NCI-H345 (cell line): Measurements from ENCODE around the gene CSPG5.
A peak's percentile ranks its signal among the peaks of the same experiment; 100 is the strongest.

Experiments
- DNase-seq: peaks from one replicate; lab custom pipeline; 2025; lab: John Stamatoyannopoulos, UW

CSPG5 gene, protein sequence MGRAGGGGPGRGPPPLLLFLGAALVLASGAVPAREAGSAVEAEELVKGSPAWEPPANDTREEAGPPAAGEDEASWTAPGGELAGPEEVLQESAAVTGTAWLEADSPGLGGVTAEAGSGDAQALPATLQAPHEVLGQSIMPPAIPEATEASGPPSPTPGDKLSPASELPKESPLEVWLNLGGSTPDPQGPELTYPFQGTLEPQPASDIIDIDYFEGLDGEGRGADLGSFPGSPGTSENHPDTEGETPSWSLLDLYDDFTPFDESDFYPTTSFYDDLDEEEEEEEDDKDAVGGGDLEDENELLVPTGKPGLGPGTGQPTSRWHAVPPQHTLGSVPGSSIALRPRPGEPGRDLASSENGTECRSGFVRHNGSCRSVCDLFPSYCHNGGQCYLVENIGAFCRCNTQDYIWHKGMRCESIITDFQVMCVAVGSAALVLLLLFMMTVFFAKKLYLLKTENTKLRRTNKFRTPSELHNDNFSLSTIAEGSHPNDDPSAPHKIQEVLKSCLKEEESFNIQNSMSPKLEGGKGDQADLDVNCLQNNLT

DNA sequence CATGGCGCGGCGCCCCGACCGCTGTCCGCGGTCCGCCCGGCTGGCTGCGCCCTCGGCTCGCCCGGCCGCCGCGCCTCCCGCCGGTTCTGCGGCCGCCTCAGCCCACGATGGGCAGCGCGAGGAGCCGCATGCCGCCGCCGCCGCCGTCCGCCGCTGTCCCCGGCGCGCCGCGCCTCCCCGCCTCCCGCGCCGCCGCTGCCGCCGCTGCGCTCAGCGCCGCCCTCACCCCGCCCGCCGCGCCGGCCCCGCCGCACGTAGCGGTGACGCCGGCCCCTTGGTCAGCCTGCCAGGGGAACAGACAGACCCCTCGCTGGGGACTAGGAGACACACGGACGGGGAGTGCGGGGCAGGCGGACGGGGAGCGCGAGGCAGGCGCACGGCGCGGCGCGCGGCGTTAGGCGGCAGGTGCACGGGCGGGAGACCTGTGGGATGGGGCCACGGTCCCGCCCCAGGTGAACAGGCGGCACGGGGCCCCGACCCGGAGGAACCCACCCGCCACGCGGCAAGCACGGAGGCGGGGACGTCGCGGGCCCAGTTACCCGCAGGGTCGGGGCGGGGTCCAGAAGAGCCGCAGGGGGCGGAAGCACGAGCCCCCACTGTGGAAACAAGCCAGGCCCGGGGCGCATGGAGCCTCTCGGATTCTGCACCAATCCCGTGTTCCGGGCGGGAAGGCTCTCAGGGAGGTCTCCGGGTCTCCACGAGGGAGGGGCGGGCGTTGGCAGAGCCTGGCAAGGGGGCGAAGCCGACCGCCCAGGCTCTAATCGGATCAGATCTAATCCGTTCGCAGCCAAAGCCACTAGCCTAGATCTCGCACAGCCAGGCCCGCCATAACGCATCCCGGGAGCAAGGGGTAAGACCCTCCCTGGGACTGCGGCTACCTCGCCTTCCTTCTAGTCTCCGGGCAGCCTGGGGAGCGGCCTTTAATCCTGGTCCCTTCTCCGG lies at the start of gene CSPG5:
TSS of gene CSPG5 (minus strand) at position 175 of the 942 bp plus-strand sequence. CDS start at position 3, 172 bp downstream.
- peak; percentile 42 for DNase-seq

GRCh38 chr3:47628426-47628825 lies 49.8 kb upstream of the CSPG5 start:
- no peak for DNase-seq

DNA sequence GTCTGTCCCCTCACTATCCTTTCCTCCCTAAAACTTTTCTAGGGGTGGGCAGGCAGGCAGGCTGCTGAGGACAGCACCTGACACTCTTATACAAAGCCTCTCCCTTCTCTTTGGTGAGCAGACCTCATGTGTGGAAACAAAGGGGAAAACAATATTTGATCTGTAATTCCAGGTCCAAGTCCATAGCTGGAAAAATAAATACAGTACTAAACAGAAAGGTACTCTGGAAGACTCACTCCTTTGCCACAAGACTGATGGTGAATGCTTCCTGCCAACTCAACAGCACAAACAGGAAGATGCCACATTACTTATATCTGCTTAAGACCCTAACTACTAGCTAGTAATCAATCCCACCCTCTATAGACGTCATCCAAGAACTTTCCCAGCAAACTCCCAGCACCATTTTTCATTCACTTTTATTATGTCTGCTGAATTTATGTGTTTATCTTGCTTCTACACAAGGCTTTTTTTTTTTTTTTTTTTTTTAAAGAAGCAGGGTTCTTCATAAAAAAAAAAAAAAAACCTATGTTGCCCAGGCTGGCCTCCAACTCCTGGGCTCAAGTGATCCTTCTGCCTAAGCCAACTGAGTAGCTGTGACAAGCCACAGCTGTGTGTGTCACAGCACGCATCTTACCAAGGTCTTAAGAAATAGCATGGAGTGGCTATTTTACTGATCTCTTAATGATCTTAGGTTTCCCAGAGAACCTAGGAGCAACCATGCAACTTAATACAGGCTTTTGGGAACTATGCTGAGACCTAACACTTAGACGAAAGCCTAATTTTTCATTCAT lies 44.2 kb upstream of the CSPG5 start:
- no peak for DNase-seq

GRCh38 chr3:47617086-47618010 lies 38.7 kb upstream of the CSPG5 start:
- DNase-seq = no peak

DNA sequence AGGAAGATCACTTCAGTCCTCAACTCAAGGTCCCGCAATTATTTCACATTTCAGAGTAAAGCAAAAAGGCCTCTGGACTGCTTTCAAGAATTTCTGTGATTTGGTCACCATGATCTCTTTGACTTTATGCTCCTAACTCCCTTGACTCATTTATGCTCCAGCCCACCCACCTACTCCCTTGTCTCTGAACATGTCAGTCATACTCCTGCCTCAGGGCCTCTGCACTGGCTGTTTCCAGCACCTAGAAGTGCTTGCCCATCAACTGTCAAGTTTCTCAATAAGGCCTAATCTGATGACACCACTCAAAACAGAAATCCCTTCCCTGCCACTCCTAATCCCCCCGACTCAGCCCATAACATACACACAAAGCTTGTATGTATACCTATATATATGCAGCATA lies 36.1 kb upstream of the CSPG5 start:
- DNase-seq = no peak

- DNase-seq = no peak
Measured at GRCh38 chr3:47613722-47614121, 35.1 kb upstream of the CSPG5 start.

DNA sequence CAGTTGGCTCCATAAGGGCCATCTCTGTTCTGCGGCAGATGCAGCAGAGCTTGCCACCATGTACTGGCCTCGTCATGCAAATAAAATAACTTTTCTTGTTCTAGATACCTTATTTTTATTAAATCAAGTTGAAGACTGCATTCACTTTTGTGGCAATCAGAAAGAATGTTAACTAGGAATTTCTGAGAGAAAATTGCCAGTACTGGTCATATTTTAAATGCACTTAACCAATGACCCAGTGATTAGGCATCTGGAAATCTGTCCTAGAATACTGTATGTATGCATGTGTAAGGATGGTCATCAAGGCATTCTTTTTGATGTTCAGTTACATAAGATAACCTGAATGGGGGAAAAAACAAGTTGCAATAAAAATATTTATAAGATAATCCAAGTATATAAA lies 34.2 kb upstream of the CSPG5 start:
- DNase-seq = no peak

GRCh38 chr3:47612178-47612577 lies 33.5 kb upstream of the CSPG5 start:
- DNase-seq = no peak

- no peak for DNase-seq
Measured at GRCh38 chr3:47611576-47611975, 32.9 kb upstream of the CSPG5 start.

- DNase-seq = no peak
Measured at GRCh38 chr3:47610583-47610982, 31.9 kb upstream of the CSPG5 start.

- DNase-seq = no peak
Measured at GRCh38 chr3:47607335-47607734, 28.7 kb upstream of the CSPG5 start.

- no peak for DNase-seq
Measured at GRCh38 chr3:47606165-47606564, 27.5 kb upstream of the CSPG5 start.

DNA sequence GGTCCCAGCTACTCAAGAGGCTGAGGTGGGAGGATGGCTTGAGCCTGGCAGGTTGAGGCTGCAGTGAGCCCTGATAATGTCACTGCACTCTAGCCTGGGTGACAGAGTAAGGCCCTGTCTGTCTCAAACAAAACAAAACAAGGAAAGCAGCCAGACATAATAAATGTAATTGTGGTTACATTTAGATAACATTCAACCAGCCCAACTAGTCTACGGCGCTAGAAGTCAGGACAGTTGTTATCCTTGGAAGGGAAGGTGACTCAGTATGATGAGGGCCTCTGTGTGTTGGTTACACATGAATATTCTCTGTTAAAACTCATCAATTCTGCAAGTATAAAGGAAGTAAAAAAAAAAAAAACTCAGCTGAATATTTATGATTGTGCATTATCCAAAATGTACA lies 27.0 kb upstream of the CSPG5 start:
- DNase-seq = no peak

DNA sequence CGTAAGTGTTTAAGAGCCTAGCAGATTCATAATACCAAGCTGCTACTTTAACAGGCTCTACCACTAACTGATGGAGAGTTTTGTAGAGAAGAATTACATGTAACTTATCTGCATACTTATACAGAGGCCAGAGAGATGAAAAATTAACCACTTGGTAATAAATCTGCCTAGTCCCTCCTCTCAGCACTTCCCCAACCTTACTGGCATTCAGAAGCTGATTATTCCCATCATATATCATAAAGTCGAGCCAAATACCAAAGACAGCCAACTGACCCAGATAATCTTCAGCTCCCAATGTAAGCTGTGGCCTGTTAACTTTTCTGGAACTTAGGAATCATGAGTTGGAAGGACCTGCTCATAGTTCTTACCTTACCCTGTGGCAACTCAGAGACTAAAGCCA lies 25.5 kb upstream of the CSPG5 start:
- DNase-seq = no peak

- no peak for DNase-seq
Measured at GRCh38 chr3:47603332-47603731, 24.7 kb upstream of the CSPG5 start.

GRCh38 chr3:47601281-47601680 lies 22.6 kb upstream of the CSPG5 start:
- no peak for DNase-seq

DNA sequence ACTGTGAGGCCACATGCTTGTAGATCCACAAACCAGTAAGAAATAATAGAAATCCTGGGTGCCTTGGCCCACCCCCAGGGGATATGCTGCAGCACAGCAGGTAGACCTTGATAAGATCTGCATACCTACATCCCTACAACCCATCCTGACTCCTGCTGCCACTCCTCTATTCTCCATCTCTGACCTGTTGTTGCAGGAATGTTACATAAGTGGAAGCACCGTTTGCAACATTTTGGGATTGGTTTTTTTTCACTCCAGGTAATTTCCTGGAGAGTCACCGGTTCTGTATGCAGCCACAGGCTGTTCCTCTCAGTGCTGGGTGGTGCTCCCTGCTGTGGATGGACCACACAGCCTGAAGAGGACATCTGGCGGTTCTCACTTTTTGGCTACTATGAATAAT lies 16.1 kb upstream of the CSPG5 start:
- no peak for DNase-seq

- no peak for DNase-seq
Measured at GRCh38 chr3:47592066-47592795, 13.6 kb upstream of the CSPG5 start.

DNA sequence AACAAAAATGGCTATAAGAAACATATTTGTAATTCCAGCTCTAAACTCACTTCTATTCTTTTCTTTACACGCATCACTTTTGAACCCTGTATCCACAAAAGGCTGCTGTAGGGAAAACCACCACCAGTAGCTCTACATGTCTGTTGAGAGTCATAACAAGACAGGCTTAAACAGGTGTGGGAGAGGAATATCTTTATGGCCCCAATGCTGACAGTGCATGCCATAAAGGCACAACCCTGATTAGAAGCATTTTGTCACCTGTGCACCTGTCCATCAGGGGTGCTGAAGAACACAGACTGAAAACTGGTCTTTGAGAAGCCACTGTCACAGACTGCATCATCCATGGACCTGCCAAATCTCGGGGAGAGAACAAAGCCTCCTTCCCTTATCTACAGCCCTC lies 11.6 kb upstream of the CSPG5 start:
- DNase-seq = no peak

GRCh38 chr3:47588587-47588986 lies 9.9 kb upstream of the CSPG5 start:
- DNase-seq = no peak
